ENCODE data around the gene C9orf152. TPM values are rescaled to one million over a fixed set of nuclear protein-coding genes. Genes with fewer than 3 reads are reported as not detected.

The C9orf152 gene
- total and polyA plus RNA-seq, 9 of the 15 experiments (the other 6 are each of a cell fraction or from before 2014, with no cell fraction given): not detected

DNA sequence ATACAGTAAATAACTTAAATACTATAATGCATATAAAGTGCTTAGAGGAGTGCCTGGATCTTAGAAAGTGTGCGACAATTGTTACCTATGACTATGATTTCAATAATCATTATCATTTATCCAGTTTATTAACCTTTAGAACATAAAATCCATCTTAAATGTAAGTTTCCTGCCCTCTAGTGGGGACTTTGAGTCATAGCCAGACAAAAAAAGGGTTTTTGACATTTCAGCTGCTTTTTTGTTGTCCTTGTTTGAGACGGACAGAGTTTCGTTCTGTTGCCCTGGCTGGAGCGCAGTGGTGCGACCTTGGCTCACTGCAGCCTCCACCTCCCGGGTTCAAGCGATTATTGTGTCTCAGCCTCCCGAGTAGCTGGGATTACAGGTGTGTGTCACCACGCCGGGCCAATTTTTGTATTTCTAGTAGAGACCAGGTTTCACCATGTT is 9.7 kb upstream of the C9orf152 start:
- Histone ChIP-seq H3K4me3 (no peak overlapping the region), H2AFZ (ENCODE audit: low read depth, low read length) (peak overlapping the region; percentile 52; the same call in 1 of the 2 replicates), H3K27me3 (ENCODE audit: control insufficient read depth in 2 of 2, insufficient read depth in 2 of 2, low read length in 2 of 2) (peaks cover 3 to 18% of the 10 kb centered on the region in 2 experiments; a peak in 3 of 5 replicates), H3K9me3 (replicated peaks; ENCODE audit: control insufficient read depth, insufficient read depth, low read depth, low read length) (no peaks in the 10 kb centered on the region), H3K9me1 (ENCODE audit: control insufficient read depth, insufficient read depth, low read length) (no peaks in the 10 kb centered on the region), H3K4me2 (ENCODE audit: insufficient read depth, low read length) (no peak overlapping the region), H3K4me1 (replicated peaks in 1 of 2; ENCODE audit: control insufficient read depth in 2 of 2, insufficient read depth in 2 of 2, low read length in 2 of 2) (no peaks in the 10 kb centered on the region; a peak in 1 of 5 replicates), H3K79me2 (ENCODE audit: control insufficient read depth, insufficient read depth, low read length) (no peaks in the 10 kb centered on the region), H3K27ac (ENCODE audit: extremely low read depth, low read depth, low read length) (no peak overlapping the region), H4K20me1 (replicated peaks; ENCODE audit: control insufficient read depth, insufficient read depth, low read length) (no peaks in the 10 kb centered on the region; the same call in 1 of the 2 replicates), H3K36me3 (ENCODE audit: control insufficient read depth, insufficient read depth, low read length) (no peaks in the 10 kb centered on the region), H3K9ac (ENCODE audit: insufficient read depth in 1 of 2, low read depth in 2 of 2, low read length in 2 of 2) (peak overlapping the region in 1 of 2 experiments; percentile 74; a peak in 1 of 4 replicates)
- in situ Hi-C loops (cut with MboI): no loop called here
- DNase-seq (ENCODE audit: extremely low read depth in 1 of 4, low spot score in 3 of 4) (peak in 2 of 4 experiments; percentile 24 to 27), FAIRE-seq (peak; percentile 91), ATAC-seq (peak; percentile 49; the same call in 2 of the 3 replicates)
- CTCF ChIA-PET (ENCODE audit: low intra/inter-chr PET ratio): interaction anchor here (0.7 to 2.5 kb wide), 4 partner anchors 32 to 1082 kb away, joined by 3 to 30 read pairs (median 3); no protein-coding TSS in a partner anchor
- no TSS peak for BruUV-seq (replicated peaks)
- POLR2A ChIA-PET: interaction anchor here (0.7 kb wide), 1 partner anchor 52 kb away, joined by 3 read pairs; no protein-coding TSS in a partner anchor
- 17% methylated on average over 10 of the region's 10 CpGs for WGBS (ENCODE audit: insufficient coverage, low coverage, missing lambda C conversion rate)
- intact Hi-C loops (cut with micrococcal nuclease): loop anchor here (1.0 to 10.0 kb wide), 3 partner anchors 34 to 407 kb away; no protein-coding TSS in a partner anchor
- TF ChIP-seq HNRNPLL (IDR thresholded peaks at IDR 0.05; ENCODE audit: low read depth, low read length, poor library complexity, severe bottlenecking) (no peak), SMC3 (conservative IDR thresholded peaks at IDR 0.05; ENCODE audit: insufficient read depth, low read depth, low read length) (0 out of 2 replicates have a peak, but pooled peaks have one; percentile 19), RBM25 (IDR thresholded peaks at IDR 0.05; ENCODE audit: low read depth, low read length, severe bottlenecking) (no peak), ZNF197 (CRISPR knock-in tag; IDR thresholded peaks at IDR 0.05; ENCODE audit: low read depth) (no peak), DEAF1 (CRISPR knock-in tag; IDR thresholded peaks at IDR 0.05) (peak; percentile 50; the same call in 1 of the 2 replicates), RAD21 (CRISPR knock-in tag; conservative IDR thresholded peaks at IDR 0.05 in 1 of 2, IDR thresholded peaks at IDR 0.05 in 1 of 2) (peak; percentile 60 to 73), CTCF (IDR thresholded peaks at IDR 0.05 in 2 of 3, conservative IDR thresholded peaks at IDR 0.05 in 1 of 3; ENCODE audit: insufficient read depth in 2 of 3, low read depth in 1 of 3, low read length in 3 of 3) (peak; percentile 48 to 68 (median 65); a peak in 5 of 6 replicates), ZNF263 (CRISPR knock-in tag; IDR thresholded peaks at IDR 0.05; ENCODE audit: borderline replicate concordance) (no peak), DMBX1 (CRISPR knock-in tag; IDR thresholded peaks at IDR 0.05; ENCODE audit: borderline replicate concordance) (no peak)

Measured in K562 (cell line).